Thoracic aorta (tissue), 2 donors: ENCODE results near the gene OR2J2. TPM values are rescaled to one million over a fixed set of nuclear protein-coding genes. Genes with fewer than 3 reads are reported as not detected.
"Not testable (repeated sequence)": the region's sequence is repeated elsewhere in the genome, so short reads cannot be mapped to it uniquely, and the experiment has no call there.

ENCODE experiments used
- ATAC-seq: fragments of 150-250 bp; one replicate; pipeline ENCODE4 v1.8.0; 2017; ENCODE audit warnings: low read depth; ENCODE audit not compliant: insufficient number of reproducible peaks, low FRiP score
- DNase-seq: peaks from one replicate; pipeline ENCODE4 v3.0.0-alpha.2; 2020; ENCODE audit warnings: low spot score
- H3K27ac ChIP-seq, 2 donors: fragments of 200-600 bp; sonication (generic); 1 replicate in 1 of 2; 2 replicates in 1 of 2; pipeline ENCODE4 v1.5.1; 2016; ENCODE audit warnings: mild to moderate bottlenecking in 2 of 2, moderate library complexity in 2 of 2
- H3K27me3 ChIP-seq: fragments of 200-600 bp; sonication (generic); replicated peaks from 2 replicates; pipeline ENCODE4 v1.6.0; 2016; ENCODE audit warnings: mild to moderate bottlenecking; ENCODE audit not compliant: insufficient read depth
- H3K36me3 ChIP-seq: fragments of 200-600 bp; sonication (generic); one replicate; pipeline ENCODE4 v1.5.1; 2016
- H3K4me1 ChIP-seq, 2 donors: fragments of 200-600 bp; sonication (generic); 1 replicate in 1 of 2; 2 replicates in 1 of 2; pipeline versions ENCODE4 v1.5.1 to v1.6.0; 2016; ENCODE audit warnings: low read depth in 2 of 2, mild to moderate bottlenecking in 1 of 2; ENCODE audit not compliant: control insufficient read depth in 1 of 2
- H3K4me3 ChIP-seq: fragments of 200-600 bp; sonication (generic); 2 replicates; pipeline ENCODE4 v1.5.1; 2016; ENCODE audit warnings: mild to moderate bottlenecking
- H3K9me3 ChIP-seq: fragments of 200-600 bp; sonication (generic); 2 replicates; pipeline ENCODE4 v1.5.1; 2016
- CTCF ChIP-seq: fragments of 200-600 bp; sonication (generic); IDR thresholded peaks from one replicate; pipeline ENCODE4 v1.5.1; 2019; ENCODE audit warnings: antibody characterized with exemption
- total RNA-seq, 2 donors: library from RNA; depleted of rRNA; stranded (reverse); fragments of >200 nt; gene quantifications; one replicate each; pipeline versions ENCODE4 v1.1.0 to v1.2.3, GENCODE V29; 2016

OR2J2 gene
- total RNA-seq, 2 donors from 2014 or later: not detected

GRCh38 chr6:29171736-29172135 lies 1.0 kb downstream of the OR2J2 start:
- no peak overlapping the region for H3K27ac ChIP-seq
- H3K36me3 ChIP-seq: no peaks in the 10 kb centered on the region
- DNase-seq: no peak
- no peak for ATAC-seq
- no peak overlapping the region for H3K4me3 ChIP-seq
- H3K27me3 ChIP-seq: no peaks in the 10 kb centered on the region
- no peak for TF ChIP-seq CTCF
- H3K4me1 ChIP-seq: no peaks in the 10 kb centered on the region
- H3K9me3 ChIP-seq: no peaks in the 10 kb centered on the region

DNA sequence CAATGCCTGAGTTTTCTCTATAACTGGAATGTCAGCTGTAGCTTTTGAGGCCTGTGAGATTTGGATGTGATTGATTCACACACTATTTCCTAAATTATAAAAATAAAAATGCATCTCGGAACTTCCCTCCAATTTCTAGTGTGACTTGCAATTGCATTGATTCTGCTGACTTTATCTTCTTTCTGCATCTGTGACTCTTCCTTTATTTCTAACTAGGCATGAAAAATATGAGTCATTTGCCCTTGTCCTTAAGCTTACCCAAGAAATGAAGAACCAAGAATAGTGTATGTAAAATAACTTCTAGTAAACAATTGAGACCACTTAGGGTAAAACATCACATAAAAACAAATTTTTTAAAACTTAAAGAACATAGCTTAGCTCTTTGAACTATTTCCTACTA lies 12.9 kb downstream of the OR2J2 start:
- H3K9me3 ChIP-seq: no peaks in the 10 kb centered on the region
- no peaks in the 10 kb centered on the region for H3K4me1 ChIP-seq
- DNase-seq (no peak), ATAC-seq (no peak)
- no peak for TF ChIP-seq CTCF
- H3K27ac ChIP-seq: no peak overlapping the region
- H3K4me3 ChIP-seq: no peak overlapping the region
- H3K27me3 ChIP-seq: no peaks in the 10 kb centered on the region
- H3K36me3 ChIP-seq: no peaks in the 10 kb centered on the region

DNA sequence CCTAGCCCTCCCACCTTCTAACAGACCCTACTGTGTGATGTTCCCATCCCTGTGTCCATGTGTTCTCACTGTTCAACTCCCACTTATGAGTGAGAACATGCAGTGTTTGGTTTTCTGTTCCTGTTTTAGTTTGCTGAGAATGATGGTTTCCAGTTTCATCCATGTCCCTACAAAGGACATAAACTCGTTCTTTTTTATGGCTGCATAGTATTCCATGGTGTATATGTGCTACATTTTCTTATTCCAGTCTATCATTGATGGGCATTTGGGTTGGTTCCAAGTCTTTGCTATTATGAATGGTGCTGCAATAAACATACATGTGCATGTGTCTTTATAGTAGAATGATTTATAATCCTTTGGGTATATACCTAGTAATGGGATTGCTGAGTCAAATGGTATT lies 18.0 kb downstream of the OR2J2 start:
- not testable (repeated sequence) for DNase-seq, H3K4me3 ChIP-seq, H3K36me3 ChIP-seq, H3K4me1 ChIP-seq, H3K27me3 ChIP-seq, ATAC-seq, H3K27ac ChIP-seq, H3K9me3 ChIP-seq

- Histone ChIP-seq H3K4me3 (no peak overlapping the region), H3K36me3 (no peaks in the 10 kb centered on the region), H3K4me1 (no peaks in the 10 kb centered on the region), H3K27me3 (no peaks in the 10 kb centered on the region), H3K27ac (no peak overlapping the region), H3K9me3 (no peaks in the 10 kb centered on the region)
- no peak for TF ChIP-seq CTCF
- DNase-seq (no peak), ATAC-seq (no peak)
Measured at GRCh38 chr6:29200767-29201662, 30.3 kb downstream of the OR2J2 start.

DNA sequence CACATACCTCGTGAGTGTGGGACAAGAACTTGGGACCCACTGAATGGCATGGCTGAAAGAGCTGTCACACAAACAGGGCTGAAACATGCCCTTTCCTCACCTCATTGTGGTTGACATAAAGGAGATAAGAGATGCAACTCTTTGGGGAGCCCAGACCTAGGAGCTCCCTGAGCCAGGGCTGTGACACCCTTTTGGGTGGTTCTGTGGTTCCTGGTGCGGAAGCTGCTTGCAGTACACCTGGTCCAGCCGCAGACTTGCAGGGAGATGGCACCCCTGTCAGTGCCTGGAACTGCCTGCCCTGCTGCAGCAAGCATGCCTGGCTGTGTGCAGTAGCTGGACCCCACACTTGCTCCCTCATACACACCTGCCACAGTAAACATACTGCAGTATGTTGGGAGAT lies 31.3 kb downstream of the OR2J2 start:
- no peak for ATAC-seq

More for the DNA sequence above, 31.3 kb downstream of the OR2J2 start:
- no peak for TF ChIP-seq CTCF
- DNase-seq: no peak
- H3K4me1 ChIP-seq: no peaks in the 10 kb centered on the region
- H3K36me3 ChIP-seq: no peaks in the 10 kb centered on the region
- no peak overlapping the region for H3K4me3 ChIP-seq
- H3K27me3 ChIP-seq: no peaks in the 10 kb centered on the region
- no peaks in the 10 kb centered on the region for H3K9me3 ChIP-seq
- no peak overlapping the region for H3K27ac ChIP-seq
